Natural killer cell (primary cell): ENCODE results near the gene SLC17A9. TPM values are rescaled to one million over a fixed set of nuclear protein-coding genes. Genes with fewer than 3 reads are reported as not detected.

Source experiments
- ATAC-seq, 3 donors: fragments of 150-1000 bp in 2 of 3; fragments of 200-7000 bp in 1 of 3; cut with Tn5 transposase; 1 replicate in 1 of 3; 2 replicates in 2 of 3; pipeline ENCODE4 v1.10.0; 2021; ENCODE audit warnings: mild to moderate bottlenecking in 2 of 3, moderate library complexity in 2 of 3
- DNase-seq, 2 donors: peaks; one replicate each; pipeline versions ENCODE4 v3.0.0 to v3.0.0-alpha.2; 2013 to 2021; ENCODE audit warnings: mixed read lengths in 1 of 2
- H3K27ac ChIP-seq: one replicate; pipeline ENCODE4 v1.5.1; 2013; ENCODE audit warnings: mild to moderate bottlenecking, low read length
- H3K27me3 ChIP-seq: one replicate; pipeline ENCODE4 v1.6.1; 2013; ENCODE audit warnings: low read length; ENCODE audit not compliant: control insufficient read depth, insufficient read depth
- H3K36me3 ChIP-seq: one replicate; pipeline ENCODE4 v1.6.1; 2013; ENCODE audit warnings: low read length; ENCODE audit not compliant: control insufficient read depth, insufficient read depth
- H3K4me1 ChIP-seq: one replicate; pipeline ENCODE4 v1.6.1; 2013; ENCODE audit warnings: low read length; ENCODE audit not compliant: control insufficient read depth, insufficient read depth
- H3K4me3 ChIP-seq: one replicate; pipeline ENCODE4 v1.5.1; 2013; ENCODE audit warnings: low read length
- H3K9me3 ChIP-seq: one replicate; pipeline ENCODE4 v1.6.1; 2013; ENCODE audit warnings: low read length; ENCODE audit not compliant: control insufficient read depth, insufficient read depth
- H3K27ac Mint-ChIP-seq, 2 donors: one replicate each; pipeline ENCODE4 v1.8.0; 2022; ENCODE audit warnings: mild to moderate bottlenecking in 2 of 2, mixed read lengths in 2 of 2, moderate library complexity in 1 of 2
- H3K27me3 Mint-ChIP-seq, 2 donors: one replicate each; pipeline ENCODE4 v1.8.0; 2022; ENCODE audit warnings: low read depth in 2 of 2, mixed read lengths in 2 of 2
- H3K36me3 Mint-ChIP-seq: one replicate; pipeline ENCODE4 v1.8.0; 2022; ENCODE audit warnings: mixed read lengths
- H3K4me1 Mint-ChIP-seq, 2 donors: one replicate each; pipeline ENCODE4 v1.8.0; 2022; ENCODE audit warnings: mixed read lengths in 2 of 2
- H3K4me3 Mint-ChIP-seq: one replicate; pipeline ENCODE4 v1.8.0; 2022; ENCODE audit warnings: mild to moderate bottlenecking, moderate library complexity, mixed read lengths
- H3K9me3 Mint-ChIP-seq, 2 donors: one replicate each; pipeline ENCODE4 v1.8.0; 2022; ENCODE audit warnings: mixed read lengths in 2 of 2
- WGBS: methylation state at CpG from one replicate; pipeline ENCODE4 v1.1.7; 2013; ENCODE audit warnings: missing lambda C conversion rate; ENCODE audit not compliant: insufficient coverage; 5-methylcytosine and 5-hydroxymethylcytosine counted together
- intact Hi-C: fragments of 100-400 bp; cut with micrococcal nuclease; formaldehyde crosslinking; loops from one replicate; pipeline ENCODE4 v1.14.2; 2022
- total RNA-seq, 4 donors: library from RNA; stranded (reverse); fragments of 120-200 nt in 1 of 4; gene quantifications; one replicate each; pipeline versions ENCODE4 v1.2.3 to v1.2.4, GENCODE V29; 2013 to 2022
- TF ChIP-seq, protein P1 (sequence below): fragments of 200-600 bp; IDR thresholded peaks from one replicate; pipeline ENCODE4 v1.8.0; 2022; ENCODE audit warnings: antibody characterized with exemption

Gene SLC17A9
- total RNA-seq, 3 donors from 2014 or later (not counting 1 experiment from before 2014, with no cell fraction given) = 22.3 to 24.0 (median 23.8) TPM

DNA sequence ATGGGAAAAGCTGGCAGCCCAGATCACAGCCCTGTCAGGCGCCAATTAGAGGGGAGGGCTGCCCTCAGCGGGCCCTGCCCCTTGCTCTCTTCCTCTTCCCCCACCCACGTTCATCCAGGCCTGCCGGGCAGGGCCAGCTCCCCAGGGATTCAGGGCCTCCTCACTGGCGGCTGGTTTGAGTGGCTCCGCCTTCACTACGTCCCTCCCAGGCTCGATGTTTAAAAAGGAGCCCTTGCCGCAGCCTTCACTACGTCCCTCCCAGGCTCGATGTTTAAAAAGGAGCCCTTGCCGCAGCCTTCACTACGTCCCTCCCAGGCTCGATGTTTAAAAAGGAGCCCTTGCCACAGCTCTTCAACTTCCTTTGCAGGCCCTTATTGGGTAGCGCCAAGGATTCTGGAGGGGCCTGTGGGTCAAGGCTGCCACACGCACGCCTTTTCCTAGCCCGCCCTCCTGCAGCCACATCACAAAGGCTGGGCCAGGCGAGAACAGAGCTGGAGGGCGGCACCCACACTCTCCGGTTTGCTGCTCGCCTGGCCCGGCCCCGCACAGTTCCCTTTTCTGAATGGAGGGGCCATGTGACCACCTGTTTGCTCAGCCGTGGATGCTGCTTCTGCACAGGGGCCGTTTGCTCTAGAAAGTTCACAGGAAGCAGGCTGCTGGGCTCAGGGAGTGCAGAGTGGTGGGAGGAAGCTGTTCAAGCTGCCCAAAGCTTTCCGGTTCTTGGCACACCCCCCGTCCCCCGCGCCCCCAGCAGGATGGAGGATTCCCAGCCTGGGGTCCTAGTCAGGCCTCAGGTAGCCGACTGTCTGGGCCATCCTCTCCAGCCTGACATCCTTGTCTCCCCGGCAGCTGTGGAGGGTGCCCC is 1.6 kb downstream of the SLC17A9 start:
- Histone ChIP-seq H3K4me1 (peaks cover 51% of the 10 kb centered on the region), H3K4me3 (peak overlapping the region; percentile 35), H3K36me3 (peaks cover 16% of the 10 kb centered on the region), H3K9me3 (no peaks in the 10 kb centered on the region), H3K27ac (peak overlapping the region; percentile 97), H3K27me3 (no peaks in the 10 kb centered on the region)
- TF ChIP-seq, protein P1, sequence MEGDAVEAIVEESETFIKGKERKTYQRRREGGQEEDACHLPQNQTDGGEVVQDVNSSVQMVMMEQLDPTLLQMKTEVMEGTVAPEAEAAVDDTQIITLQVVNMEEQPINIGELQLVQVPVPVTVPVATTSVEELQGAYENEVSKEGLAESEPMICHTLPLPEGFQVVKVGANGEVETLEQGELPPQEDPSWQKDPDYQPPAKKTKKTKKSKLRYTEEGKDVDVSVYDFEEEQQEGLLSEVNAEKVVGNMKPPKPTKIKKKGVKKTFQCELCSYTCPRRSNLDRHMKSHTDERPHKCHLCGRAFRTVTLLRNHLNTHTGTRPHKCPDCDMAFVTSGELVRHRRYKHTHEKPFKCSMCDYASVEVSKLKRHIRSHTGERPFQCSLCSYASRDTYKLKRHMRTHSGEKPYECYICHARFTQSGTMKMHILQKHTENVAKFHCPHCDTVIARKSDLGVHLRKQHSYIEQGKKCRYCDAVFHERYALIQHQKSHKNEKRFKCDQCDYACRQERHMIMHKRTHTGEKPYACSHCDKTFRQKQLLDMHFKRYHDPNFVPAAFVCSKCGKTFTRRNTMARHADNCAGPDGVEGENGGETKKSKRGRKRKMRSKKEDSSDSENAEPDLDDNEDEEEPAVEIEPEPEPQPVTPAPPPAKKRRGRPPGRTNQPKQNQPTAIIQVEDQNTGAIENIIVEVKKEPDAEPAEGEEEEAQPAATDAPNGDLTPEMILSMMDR = no peak
- DNase-seq = peak; percentile 60 to 88
- Mint-ChIP-seq H3K9me3 (no peaks in the 10 kb centered on the region), H3K4me1 (peaks cover 21 to 30% of the 10 kb centered on the region in 2 donors), H3K36me3 (no peaks in the 10 kb centered on the region), H3K4me3 (peak overlapping the region; percentile 84), H3K27me3 (no peaks in the 10 kb centered on the region), H3K27ac (peak overlapping the region; percentile 89 to 93)
- intact Hi-C loops = loop anchor here (5.0 kb wide), 1 partner anchor 37 kb away; no protein-coding TSS in a partner anchor
- WGBS = under 1% methylated on average over 32 of the region's 32 CpGs
- ATAC-seq = peak; percentile 78 to 90 (median 86)

DNA sequence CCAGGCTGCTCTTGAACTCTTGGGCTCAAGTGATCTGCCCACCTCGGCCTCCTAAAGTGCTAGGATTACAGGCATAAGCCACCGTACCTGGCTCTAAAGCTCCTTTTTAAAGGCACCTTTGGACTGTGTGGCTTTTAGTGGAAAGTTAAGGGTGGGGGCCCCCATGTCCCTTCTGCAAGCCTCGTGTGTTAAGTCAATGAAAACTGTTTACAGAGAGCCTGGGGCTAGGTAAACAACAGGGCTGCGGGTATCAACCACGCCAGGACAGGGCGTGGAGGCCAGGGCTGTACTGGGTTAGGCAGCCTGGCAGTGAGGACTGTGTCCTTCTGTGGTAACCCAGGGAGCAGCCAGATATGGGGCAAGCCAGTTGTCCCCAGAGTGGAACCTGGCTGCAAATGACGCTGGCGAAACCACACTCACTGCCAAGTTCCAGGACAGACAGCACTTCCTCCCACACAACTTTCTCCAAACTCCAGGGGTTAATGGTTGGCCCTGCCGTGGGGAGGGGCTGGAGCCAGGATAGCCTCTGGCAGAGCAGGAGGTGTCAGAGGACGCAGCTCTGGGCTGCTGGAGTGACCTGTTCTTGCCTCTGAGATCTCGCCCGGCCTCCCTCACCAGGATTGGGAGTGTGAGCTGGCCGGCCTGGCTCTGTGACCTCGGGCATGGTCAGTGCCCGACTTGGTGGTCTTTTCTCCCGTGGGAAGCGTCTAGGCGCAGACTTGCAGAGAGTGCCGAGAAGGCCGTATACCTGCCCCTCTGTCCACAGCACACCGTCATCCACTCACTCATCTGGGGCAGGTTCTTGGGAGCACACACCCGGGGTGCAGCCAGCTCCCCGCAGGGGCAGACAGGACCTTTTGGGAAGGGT is 3.2 kb downstream of the SLC17A9 start:
- H3K27ac ChIP-seq = no peak overlapping the region
- H3K4me1 ChIP-seq = peaks cover 64% of the 10 kb centered on the region
- peaks cover 9% of the 10 kb centered on the region for H3K36me3 ChIP-seq
- H3K4me3 Mint-ChIP-seq = peak overlapping the region; percentile 49
- TF ChIP-seq, protein P1 = no peak
- no peak overlapping the region for H3K4me3 ChIP-seq
- H3K27me3 ChIP-seq = no peaks in the 10 kb centered on the region
- H3K27me3 Mint-ChIP-seq = no peaks in the 10 kb centered on the region
- 80% methylated on average over 20 of the region's 23 CpGs for WGBS
- no peaks in the 10 kb centered on the region for H3K9me3 ChIP-seq
- no peaks in the 10 kb centered on the region for H3K36me3 Mint-ChIP-seq
- no peaks in the 10 kb centered on the region for H3K9me3 Mint-ChIP-seq
- H3K4me1 Mint-ChIP-seq = peaks cover 26 to 36% of the 10 kb centered on the region in 2 donors
- no peak for ATAC-seq
- no peak for DNase-seq
- intact Hi-C loops = no loop called here
- no peak overlapping the region for H3K27ac Mint-ChIP-seq

DNA sequence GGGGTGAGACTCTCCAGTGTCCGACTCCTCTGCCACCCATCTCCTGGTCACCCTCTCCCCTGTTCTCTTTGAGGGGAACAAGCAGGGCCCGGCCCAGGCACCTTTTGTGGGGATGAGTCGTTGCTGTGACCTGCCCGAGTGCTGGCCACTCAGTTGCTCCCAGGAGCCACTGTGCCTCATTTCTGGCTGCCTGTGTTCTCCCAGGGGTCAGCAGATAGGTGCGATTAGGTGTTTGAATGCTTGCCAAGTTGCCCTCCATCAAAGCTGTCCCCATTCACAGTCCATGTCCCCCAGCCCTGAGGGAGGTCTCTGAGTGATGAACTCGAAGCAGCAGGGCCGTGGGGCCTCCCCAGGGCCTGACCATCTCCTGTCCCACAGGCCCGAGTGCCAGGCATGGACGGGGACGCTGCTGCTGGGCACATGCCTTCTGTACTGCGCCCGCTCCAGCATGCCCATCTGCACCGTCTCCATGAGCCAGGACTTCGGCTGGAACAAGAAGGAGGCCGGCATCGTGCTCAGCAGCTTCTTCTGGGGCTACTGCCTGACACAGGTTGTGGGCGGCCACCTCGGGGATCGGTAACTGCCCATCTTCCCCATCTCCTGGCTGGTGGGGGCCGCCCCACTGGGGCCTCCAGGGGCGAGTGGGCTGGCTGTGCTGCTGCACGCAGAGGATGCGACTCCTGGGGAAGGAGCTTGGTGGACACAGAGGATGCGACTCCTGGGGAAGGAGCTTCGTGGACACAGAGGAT is 4.1 kb downstream of the SLC17A9 start:
- Mint-ChIP-seq H3K9me3 (no peaks in the 10 kb centered on the region), H3K27ac (no peak overlapping the region), H3K4me1 (peaks cover 26 to 36% of the 10 kb centered on the region in 2 donors), H3K4me3 (no peak overlapping the region), H3K36me3 (no peaks in the 10 kb centered on the region), H3K27me3 (no peaks in the 10 kb centered on the region)
- ATAC-seq (no peak), DNase-seq (no peak)
- peaks cover 9% of the 10 kb centered on the region for H3K36me3 ChIP-seq
- no peak overlapping the region for H3K27ac ChIP-seq
- H3K4me1 ChIP-seq = peaks cover 63% of the 10 kb centered on the region
- H3K9me3 ChIP-seq = no peaks in the 10 kb centered on the region
- intact Hi-C loops = no loop called here
- no peak overlapping the region for H3K4me3 ChIP-seq
- TF ChIP-seq, protein P1 = no peak
- WGBS = 96% methylated on average over 25 of the region's 25 CpGs
- no peaks in the 10 kb centered on the region for H3K27me3 ChIP-seq
